AG04449 (cell line): ENCODE data around the gene RRM2.

Source experiments
- CTCF ChIA-PET: fragments of 350-600 bp; formaldehyde crosslinking; extraction: SDS; loops from one replicate; lab custom pipeline; 2021; ENCODE audit warnings: antibody characterized with exemption; lab: Yijun Ruan, JAX
- POLR2A ChIA-PET: fragments of 400-600, 350-600 bp; formaldehyde crosslinking; extraction: SDS; loops from one replicate; lab custom pipeline; 2020; ENCODE audit warnings: antibody characterized with exemption, inconsistent platforms; lab: Yijun Ruan, JAX
- DNase-seq: peaks from one replicate; pipeline ENCODE4 v3.0.0-alpha.2; 2010; ENCODE audit warnings: low read depth, low spot score
- H3K4me3 ChIP-seq: 2 replicates; pipeline ENCODE4 v1.5.1; 2011; ENCODE audit warnings: low read depth, mild to moderate bottlenecking, control low read depth, low read length
- TF ChIP-seq, protein P1 (sequence below): IDR thresholded peaks from one replicate; pipeline ENCODE4 v1.5.1; 2011; ENCODE audit warnings: mild to moderate bottlenecking, moderate library complexity, low read length, control low read depth, inconsistent platforms; ENCODE audit not compliant: insufficient read depth; ENCODE audit errors: missing control alignments

The RRM2 gene

DNA sequence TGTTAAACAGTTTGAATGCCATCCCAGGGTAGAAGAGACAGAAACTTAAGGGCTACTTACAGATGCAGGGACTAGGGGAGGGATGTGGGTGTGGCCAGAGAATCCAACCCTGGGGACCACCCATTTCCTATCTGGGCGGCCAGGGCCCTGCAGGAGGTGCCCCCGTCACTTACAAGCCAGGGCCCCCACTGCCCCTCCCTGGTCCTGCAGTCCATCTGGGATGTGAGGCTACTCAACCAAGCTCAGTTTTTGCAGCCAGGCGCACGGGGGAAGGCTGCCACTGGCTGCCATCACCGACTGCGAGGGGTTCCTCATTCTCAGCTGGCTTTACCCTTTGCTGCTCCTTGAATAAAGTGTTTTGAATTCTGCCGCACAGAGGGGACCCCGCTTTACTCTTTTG, 42.1 kb downstream of the RRM2 start:
- no peak for DNase-seq
- POLR2A ChIA-PET, result no interaction called here
- CTCF ChIA-PET, result no interaction called here
- TF ChIP-seq, protein P1, sequence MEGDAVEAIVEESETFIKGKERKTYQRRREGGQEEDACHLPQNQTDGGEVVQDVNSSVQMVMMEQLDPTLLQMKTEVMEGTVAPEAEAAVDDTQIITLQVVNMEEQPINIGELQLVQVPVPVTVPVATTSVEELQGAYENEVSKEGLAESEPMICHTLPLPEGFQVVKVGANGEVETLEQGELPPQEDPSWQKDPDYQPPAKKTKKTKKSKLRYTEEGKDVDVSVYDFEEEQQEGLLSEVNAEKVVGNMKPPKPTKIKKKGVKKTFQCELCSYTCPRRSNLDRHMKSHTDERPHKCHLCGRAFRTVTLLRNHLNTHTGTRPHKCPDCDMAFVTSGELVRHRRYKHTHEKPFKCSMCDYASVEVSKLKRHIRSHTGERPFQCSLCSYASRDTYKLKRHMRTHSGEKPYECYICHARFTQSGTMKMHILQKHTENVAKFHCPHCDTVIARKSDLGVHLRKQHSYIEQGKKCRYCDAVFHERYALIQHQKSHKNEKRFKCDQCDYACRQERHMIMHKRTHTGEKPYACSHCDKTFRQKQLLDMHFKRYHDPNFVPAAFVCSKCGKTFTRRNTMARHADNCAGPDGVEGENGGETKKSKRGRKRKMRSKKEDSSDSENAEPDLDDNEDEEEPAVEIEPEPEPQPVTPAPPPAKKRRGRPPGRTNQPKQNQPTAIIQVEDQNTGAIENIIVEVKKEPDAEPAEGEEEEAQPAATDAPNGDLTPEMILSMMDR, result no peak
- no peak overlapping the region for H3K4me3 ChIP-seq

DNA sequence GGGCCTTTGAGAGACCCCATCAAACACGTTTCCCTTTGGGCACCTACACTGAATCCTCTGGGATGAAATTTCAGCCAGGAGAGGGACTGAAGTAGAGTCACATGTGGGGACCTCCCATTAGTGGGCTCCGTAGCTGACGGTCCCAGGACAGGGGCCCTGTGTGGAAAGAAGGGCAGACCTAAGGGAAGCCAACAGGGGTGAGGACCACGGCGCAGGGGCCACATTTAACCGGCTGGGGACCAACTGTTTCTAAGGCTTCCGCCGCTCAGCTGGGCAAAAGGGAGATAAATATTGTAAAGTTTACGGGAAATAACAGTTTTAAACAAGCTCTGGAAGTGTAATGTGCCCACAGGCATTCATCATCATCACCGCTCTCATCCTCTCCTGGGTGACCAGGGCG, 42.7 kb downstream of the RRM2 start:
- H3K4me3 ChIP-seq, result no peak overlapping the region
- TF ChIP-seq, protein P1, result no peak
- DNase-seq, result no peak
- ChIA-PET CTCF (interaction anchor here (0.9 kb wide), 1 partner anchor 22 kb away, joined by 3 read pairs; no protein-coding TSS in a partner anchor), POLR2A (no interaction called here)

DNA sequence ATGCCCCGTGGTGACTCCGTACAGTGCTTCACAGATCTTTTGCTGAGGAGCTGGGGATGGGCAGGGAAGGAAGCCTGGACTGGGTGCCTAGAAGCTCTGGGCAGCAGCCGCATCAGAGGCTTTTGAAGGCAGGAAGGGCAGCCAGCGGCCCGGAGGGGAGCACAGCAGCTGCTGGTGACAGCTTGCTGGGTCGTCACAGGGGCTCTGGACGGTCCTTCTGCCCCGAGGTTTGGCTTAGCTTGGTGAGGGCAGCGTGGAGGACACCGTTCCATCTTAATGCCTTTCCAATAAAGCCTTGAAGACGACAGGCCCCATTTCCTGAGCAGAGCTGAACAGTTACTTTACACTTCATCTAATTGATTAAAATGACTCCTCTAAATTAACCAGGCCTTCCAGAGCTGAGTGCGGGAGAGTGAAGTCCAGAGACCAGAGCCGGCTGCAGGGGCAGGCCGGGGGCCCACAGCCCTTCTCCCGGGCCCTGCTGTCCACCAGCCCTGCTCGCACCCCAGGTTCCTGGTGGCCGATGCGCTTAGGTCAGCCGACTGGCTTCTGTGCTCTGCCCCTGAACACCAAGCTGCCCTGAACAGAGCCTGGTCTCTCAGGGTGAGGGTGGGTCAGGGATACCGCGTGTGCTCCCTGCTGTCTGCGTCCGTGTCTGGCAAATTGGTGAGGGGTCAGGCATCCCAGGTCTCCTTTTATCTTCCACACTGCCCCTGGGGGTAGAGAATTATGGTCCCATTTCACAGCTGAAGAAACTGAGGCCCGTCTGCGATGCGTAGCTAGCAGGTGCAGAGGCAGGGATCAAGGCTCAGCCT, 43.5 kb downstream of the RRM2 start:
- H3K4me3 ChIP-seq, result no peak overlapping the region
- no peak for DNase-seq
- CTCF ChIA-PET, result interaction anchor here (0.9 to 1.6 kb wide), 2 partner anchors 23 to 243 kb away, joined by 3 to 6 read pairs; no protein-coding TSS in a partner anchor
- POLR2A ChIA-PET, result no interaction called here
- TF ChIP-seq, protein P1, result no peak

DNA sequence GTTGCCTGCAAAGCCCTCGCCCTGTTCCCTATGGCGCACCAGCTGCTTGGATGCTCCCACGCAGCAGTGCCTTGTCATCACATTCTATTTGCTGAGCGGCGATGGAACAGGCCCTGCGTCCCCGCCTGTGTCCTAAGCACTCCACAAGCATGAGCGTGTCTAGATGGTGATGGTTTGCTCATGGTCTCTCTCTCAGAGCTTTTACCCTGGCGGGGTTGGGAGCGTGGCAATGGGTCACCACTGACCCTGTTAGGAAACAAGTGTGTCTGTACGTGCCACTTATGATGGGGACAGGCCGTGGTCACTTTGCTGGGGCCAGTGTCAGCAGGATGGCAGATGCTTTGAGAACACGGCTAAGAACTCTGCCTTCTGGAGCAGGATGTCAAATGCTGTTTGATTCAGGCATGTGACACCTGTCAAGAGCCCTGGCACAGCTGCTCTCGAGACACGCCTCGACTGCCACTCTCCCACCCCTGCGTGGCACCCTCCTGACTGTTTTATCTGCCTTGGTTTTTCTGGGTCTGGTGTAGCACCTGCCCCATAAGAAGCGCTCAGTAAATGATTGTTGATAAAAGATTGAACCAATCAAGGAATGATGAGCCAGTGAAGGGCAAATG, 44.2 kb downstream of the RRM2 start:
- POLR2A ChIA-PET, result no interaction called here
- no peak overlapping the region for H3K4me3 ChIP-seq
- CTCF ChIA-PET, result interaction anchor here (1.6 kb wide), 1 partner anchor 242 kb away, joined by 6 read pairs; no protein-coding TSS in a partner anchor
- DNase-seq, result no peak
- TF ChIP-seq, protein P1, result no peak

DNA sequence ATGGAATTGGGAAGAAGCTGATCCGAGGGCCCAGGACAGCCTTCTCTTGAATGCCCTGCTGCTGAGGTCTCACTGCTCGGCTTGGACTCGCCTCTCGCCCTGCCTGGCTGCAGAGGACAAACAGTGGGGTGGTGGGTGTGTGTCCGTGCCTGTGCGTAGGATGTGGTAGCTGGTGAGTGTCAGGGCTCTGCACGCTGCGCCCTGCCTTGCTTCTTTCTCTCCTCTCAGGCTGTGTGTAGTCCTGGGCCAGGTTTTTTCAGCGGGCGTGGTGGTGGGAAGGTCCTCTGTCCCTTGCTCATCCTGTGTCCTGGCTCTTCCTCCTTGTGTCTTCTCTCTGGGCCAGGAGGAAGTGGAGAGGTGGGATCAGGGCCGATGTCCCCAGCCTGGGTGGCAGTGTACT, 44.8 kb downstream of the RRM2 start:
- ChIA-PET CTCF (interaction anchor here (1.6 kb wide), 1 partner anchor 242 kb away, joined by 6 read pairs; no protein-coding TSS in a partner anchor), POLR2A (no interaction called here)
- H3K4me3 ChIP-seq, result no peak overlapping the region
- TF ChIP-seq, protein P1, result no peak
- no peak for DNase-seq

DNA sequence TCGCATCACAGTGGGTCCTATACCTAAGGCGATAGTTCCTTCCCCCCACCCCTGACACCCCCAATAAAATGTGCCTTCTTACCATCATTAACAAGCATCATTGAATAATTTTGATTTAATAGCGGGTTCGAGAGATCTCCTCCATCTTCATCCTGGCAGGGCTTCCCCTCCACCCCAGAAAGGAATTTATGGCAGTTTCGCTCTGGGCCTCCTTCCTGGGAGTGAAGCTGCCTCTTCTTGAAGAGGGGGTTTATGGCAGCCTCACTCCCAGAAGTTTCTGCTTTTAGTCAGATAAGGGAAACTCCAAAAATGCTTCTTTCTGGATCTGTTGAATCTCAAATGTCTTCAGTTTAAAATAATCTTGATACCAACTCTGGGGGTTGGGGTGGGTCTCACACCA, 45.7 kb downstream of the RRM2 start:
- ChIA-PET POLR2A (no interaction called here), CTCF (no interaction called here)
- no peak for DNase-seq

More for the DNA sequence above, 45.7 kb downstream of the RRM2 start:
- TF ChIP-seq, protein P1, result no peak
- no peak overlapping the region for H3K4me3 ChIP-seq
